ENCODE data around the gene FTO. TPM values are rescaled to one million over a fixed set of nuclear protein-coding genes. Genes with fewer than 3 reads are reported as not detected.

The FTO gene
- polyA plus RNA-seq, 3 donors = 16.8 to 51.0 (median 37.7) TPM

- no peaks in the 10 kb centered on the region for H4K20me1 ChIP-seq (ENCODE audit: insufficient read depth, low read length)
- Mint-ChIP-seq H3K9me3 (no peaks in the 10 kb centered on the region), H3K36me3 (peaks cover 2 to 10% of the 10 kb centered on the region in 2 donors), H3K4me3 (peak overlapping the region; percentile 62 to 76), H3K4me1 (peaks cover 26% of the 10 kb centered on the region), H3K27me3 (ENCODE audit: low read depth in 3 of 3) (no peaks in the 10 kb centered on the region), H3K27ac (peak overlapping the region in 6 of 7 donors; percentile 74 to 89 (median 81))
- peak overlapping the region; percentile 23 to 63 for H3K27ac ChIP-seq (ENCODE audit: low read depth in 1 of 2, low read length in 2 of 2)
- peaks cover 27% of the 10 kb centered on the region in 2 donors for H3K4me1 ChIP-seq (ENCODE audit: control insufficient read depth in 1 of 2, insufficient read depth in 2 of 2, low read length in 2 of 2)
- intact Hi-C loops (cut with micrococcal nuclease) = no loop called here
- H3K9ac ChIP-seq (ENCODE audit: insufficient read depth, low read length, poor library complexity, severe bottlenecking) = no peak overlapping the region
- no peaks in the 10 kb centered on the region for H3K27me3 ChIP-seq (ENCODE audit: control insufficient read depth in 2 of 2, insufficient read depth in 2 of 2, low read length in 2 of 2)
- H3K9me3 ChIP-seq (replicated peaks in 1 of 2; ENCODE audit: control insufficient read depth in 1 of 2, insufficient read depth in 1 of 2, low read length in 2 of 2) = no peaks in the 10 kb centered on the region
- DNase-seq = peak; percentile 3 to 42 (median 15)
- peak overlapping the region in 1 of 3 experiments; percentile 53 for H3K4me3 ChIP-seq (replicated peaks in 1 of 3; ENCODE audit: low read depth in 2 of 3, low read length in 3 of 3)
- no peaks in the 10 kb centered on the region for H3K79me2 ChIP-seq (ENCODE audit: insufficient read depth, low read length)
- H2AFZ ChIP-seq (ENCODE audit: insufficient read depth, low read depth, low read length, poor library complexity, severe bottlenecking) = peak overlapping the region; percentile 47
- 0% methylated on average over 2 of the region's 6 CpGs for WGBS (ENCODE audit: insufficient coverage)
- TF ChIP-seq CTCF (IDR thresholded peaks at IDR 0.05) = no peak
- H3K36me3 ChIP-seq (replicated peaks in 1 of 2; ENCODE audit: control insufficient read depth in 1 of 2, insufficient read depth in 2 of 2, low read length in 2 of 2) = no peaks in the 10 kb centered on the region
- peak overlapping the region; percentile 46 for H3K4me2 ChIP-seq (replicated peaks; ENCODE audit: extremely low read depth, low read length, poor library complexity, severe bottlenecking)
Measured at GRCh38 chr16:53846971-53847370, 143.0 kb downstream of the FTO start.

GRCh38 chr16:53848277-53848942 is 144.5 kb downstream of the FTO start:
- no peaks in the 10 kb centered on the region for H3K27me3 ChIP-seq (ENCODE audit: control insufficient read depth in 2 of 2, insufficient read depth in 2 of 2, low read length in 2 of 2)
- H3K36me3 ChIP-seq (replicated peaks in 1 of 2; ENCODE audit: control insufficient read depth in 1 of 2, insufficient read depth in 2 of 2, low read length in 2 of 2) = no peaks in the 10 kb centered on the region
- no peaks in the 10 kb centered on the region for H3K9me3 ChIP-seq (replicated peaks in 1 of 2; ENCODE audit: control insufficient read depth in 1 of 2, insufficient read depth in 1 of 2, low read length in 2 of 2)
- peaks cover 27 to 30% of the 10 kb centered on the region in 2 donors for H3K4me1 ChIP-seq (ENCODE audit: control insufficient read depth in 1 of 2, insufficient read depth in 2 of 2, low read length in 2 of 2)
- Mint-ChIP-seq H3K9me3 (peaks cover 0 to 1% (median 0%) of the 10 kb centered on the region in 7 donors), H3K36me3 (peaks cover 2 to 11% of the 10 kb centered on the region in 2 donors), H3K27ac (peak overlapping the region in 1 of 7 donors; percentile 12), H3K4me1 (peaks cover 31% of the 10 kb centered on the region), H3K27me3 (ENCODE audit: low read depth in 3 of 3) (no peaks in the 10 kb centered on the region), H3K4me3 (no peak overlapping the region)
- 35% methylated on average over 2 of the region's 3 CpGs for WGBS (ENCODE audit: insufficient coverage)
- H3K9ac ChIP-seq (ENCODE audit: insufficient read depth, low read length, poor library complexity, severe bottlenecking) = no peak overlapping the region
- no peak overlapping the region for H3K4me3 ChIP-seq (replicated peaks in 1 of 3; ENCODE audit: low read depth in 2 of 3, low read length in 3 of 3)
- no peak overlapping the region for H3K4me2 ChIP-seq (replicated peaks; ENCODE audit: extremely low read depth, low read length, poor library complexity, severe bottlenecking)
- no peak for DNase-seq
- H3K79me2 ChIP-seq (ENCODE audit: insufficient read depth, low read length) = no peaks in the 10 kb centered on the region
- TF ChIP-seq CTCF (IDR thresholded peaks at IDR 0.05) = no peak
- H2AFZ ChIP-seq (ENCODE audit: insufficient read depth, low read depth, low read length, poor library complexity, severe bottlenecking) = no peak overlapping the region
- intact Hi-C loops (cut with micrococcal nuclease) = no loop called here
- peak overlapping the region in 1 of 2 donors; percentile 27 for H3K27ac ChIP-seq (ENCODE audit: low read depth in 1 of 2, low read length in 2 of 2)
- H4K20me1 ChIP-seq (ENCODE audit: insufficient read depth, low read length) = no peaks in the 10 kb centered on the region

Data from CD14-positive monocyte (primary cell).